RPMI7951 (cell line): ENCODE results near the gene SH3BP4. TPM values are rescaled to one million over a fixed set of nuclear protein-coding genes. Genes with fewer than 3 reads are reported as not detected.

Experiments
- DNase-seq: peaks from one replicate; pipeline ENCODE4 v3.0.0-alpha.2; 2012; ENCODE audit warnings: low read depth
- total RNA-seq: library from RNA; depleted of rRNA; stranded (reverse); fragments of >200 nt; shearing (Covaris generic); gene quantifications from 2 replicates; pipeline ENCODE4 v1.2.3, GENCODE V29; 2014

Gene SH3BP4
- total RNA-seq, 1 experiment from 2014 or later: 86.6 TPM

DNA sequence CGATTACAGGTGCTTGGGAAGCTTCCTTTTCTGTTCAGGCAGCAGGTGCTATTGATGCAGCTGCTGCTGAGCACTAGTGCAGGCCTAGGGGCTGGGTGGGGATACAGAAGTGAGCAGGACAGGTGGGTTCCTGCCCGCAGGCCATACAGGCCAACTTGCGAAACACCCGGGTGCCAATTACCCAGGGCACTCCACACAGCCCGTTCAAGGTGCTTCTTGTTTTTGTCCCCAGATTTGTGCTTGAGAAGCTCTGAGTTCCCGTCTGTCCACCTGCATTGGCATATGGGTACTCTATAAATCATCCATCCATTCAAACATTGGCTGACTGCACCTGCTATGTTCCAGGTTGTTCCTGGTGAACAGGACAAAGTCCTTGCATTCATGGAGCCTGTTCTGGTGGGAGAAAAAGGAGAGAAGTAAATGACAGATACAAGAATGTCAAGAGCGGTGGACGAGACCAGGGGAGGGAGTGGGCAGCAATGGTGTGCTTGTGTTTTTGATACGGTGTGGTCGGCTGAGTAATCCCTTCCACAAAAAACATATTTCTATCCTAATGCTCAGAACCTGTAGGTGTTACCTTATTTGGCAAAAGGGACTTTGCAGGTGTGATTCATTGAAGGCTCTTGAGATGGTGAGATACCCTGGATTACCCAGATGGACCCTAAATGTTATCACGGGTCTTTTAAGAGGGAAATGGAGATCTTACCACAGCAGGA lies 31.4 kb downstream of the SH3BP4 start:
- no peak for DNase-seq

DNA sequence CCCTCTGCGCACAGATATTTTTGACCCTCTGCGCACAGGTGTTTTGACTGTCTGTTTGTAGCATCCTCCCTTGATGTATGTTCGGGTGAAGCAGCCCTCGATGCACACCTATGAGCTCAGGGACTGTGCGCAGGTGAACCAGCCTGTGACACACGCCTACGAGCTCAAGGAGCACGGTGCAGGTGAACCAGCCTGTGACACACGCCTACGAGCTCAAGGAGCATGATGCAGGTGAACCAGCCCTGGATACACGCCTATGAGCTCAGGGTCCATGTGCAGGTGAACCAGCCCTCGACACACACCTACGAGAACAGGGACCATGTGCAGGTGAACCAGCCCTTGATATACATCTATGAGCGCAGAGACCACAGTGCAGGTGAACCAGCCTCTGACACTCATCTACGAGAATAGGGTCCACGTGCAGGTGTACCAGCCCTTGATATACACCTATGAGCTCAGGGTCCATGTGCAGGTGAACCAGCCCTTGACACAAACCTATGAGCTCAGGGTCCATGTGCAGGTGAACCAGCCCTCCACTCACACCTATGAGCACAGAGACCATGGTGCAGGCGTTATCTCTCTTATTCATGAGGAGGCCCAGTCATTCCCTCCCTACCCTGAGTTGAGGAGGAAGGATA lies 33.9 kb downstream of the SH3BP4 start:
- no peak for DNase-seq

DNA sequence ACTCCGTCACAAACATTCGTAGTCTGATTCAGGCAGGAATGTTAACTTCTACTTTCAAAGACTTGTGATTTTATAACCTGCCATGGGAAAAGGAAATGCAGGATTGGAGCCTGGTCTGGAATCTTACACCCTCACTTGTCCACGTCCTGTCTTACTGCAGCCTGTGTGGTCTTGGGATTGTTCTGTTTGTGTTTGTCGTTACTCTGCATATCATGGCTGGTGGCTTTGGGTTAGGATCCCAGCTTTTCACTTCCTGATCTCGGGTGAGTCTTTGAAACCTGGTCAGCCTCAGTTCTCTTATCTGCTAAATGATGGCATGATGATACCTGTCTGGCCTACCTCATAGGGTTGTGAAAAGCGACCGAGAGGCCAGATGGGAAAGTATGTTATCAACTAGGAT lies 34.6 kb downstream of the SH3BP4 start:
- DNase-seq: no peak

DNA sequence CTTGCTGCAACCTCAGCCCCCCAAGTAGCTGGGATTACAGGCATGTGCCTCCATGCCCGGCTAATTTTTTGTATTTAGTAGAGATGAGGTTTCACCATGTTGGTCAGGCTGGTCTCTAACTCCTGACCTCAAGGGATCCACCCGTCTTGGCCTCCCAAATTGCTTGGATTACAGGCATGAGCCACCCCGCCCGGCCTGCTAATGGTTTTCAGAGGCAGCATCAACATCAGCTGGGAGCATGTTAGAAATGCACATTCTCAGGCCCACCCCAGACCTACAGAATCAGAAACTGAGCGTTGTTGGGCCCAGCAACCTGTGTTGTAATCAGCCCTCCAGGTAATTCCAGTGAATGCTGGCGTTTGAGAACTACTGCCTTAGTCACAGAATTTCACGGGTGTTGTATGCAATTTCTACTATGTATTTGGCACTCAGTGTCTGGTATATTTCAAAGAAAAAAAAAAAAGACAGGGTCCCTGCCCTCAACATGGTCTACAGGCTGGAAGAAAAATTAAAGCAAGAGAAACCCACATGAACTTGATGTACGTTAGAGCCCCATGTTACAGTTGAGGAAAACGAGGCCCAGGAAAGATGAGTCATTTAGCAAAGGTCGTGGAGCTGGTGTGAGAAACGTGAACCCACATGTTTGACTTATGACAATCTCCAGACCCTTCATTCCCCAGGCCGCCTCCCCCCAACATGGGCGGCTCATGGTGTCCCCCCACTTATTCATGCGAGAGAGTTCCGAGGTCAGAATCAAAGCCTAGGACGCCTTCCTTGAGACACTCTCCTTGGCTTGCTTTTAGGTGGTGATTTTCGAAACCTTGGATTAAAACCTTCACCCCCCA lies 35.3 kb downstream of the SH3BP4 start:
- no peak for DNase-seq

DNA sequence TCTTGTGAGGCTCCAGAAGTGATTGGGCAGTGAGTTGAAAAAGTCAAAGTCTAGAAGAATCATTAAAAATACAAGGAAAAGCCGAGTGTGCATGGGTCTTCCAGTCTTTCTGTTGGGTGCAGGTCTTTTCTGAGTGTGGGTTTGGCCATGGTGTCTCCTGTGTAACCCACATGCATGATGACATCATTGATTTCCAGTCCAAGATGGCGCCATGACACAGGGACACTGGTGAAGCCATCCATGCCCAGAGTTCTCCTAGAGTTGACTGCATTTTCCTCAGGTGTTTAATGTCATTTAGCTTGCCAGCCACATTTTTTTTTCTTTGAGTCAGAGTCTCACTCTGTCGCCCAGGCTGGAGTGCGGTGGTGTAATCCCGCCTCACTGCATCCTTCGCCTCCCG lies 35.9 kb downstream of the SH3BP4 start:
- DNase-seq: no peak

DNA sequence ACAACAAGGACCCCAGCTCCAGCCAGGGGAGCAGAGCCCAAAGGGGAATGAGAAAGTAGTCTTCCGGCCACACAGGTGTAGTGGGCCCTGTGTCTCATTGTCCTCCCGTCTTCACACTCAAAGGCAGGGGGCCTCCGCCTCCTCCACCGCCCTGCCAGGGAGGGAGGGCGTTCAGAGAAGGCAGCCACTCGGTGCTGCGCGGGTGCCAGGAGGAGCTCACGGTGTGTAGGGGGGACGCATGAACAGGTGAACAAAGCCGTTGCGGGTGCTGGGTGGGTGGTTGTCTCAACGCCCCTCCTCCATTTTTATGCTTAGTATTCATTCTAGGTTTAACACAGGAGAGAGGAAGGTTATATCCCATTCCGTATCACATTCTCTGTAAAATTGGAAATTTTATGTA lies 36.7 kb downstream of the SH3BP4 start:
- no peak for DNase-seq

DNA sequence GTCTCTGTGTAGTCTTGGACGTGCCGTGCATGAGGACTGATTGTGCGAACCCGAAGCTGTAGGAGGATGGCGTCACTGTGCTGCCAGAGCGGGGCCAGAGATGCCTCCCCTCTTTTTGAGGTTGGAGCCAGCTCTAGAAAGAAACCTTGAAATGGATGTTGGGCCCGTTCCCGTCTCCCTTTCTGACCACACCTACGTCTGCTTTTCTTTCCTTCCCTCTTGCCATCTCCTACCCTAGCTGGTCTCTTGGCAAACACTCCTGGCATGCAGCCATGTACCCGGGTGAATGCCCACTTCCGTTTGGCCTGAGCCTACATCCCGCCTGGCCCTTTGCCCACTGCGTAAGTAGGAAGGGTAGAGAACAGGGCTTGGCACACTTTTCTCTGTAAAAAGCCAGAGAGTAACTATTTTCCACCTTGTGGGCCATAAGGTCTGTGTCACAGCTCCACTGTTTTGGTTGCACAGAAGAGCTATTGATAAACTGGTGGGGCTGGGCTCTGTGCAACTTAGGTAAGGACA lies 37.4 kb downstream of the SH3BP4 start:
- DNase-seq: peak; percentile 74

DNA sequence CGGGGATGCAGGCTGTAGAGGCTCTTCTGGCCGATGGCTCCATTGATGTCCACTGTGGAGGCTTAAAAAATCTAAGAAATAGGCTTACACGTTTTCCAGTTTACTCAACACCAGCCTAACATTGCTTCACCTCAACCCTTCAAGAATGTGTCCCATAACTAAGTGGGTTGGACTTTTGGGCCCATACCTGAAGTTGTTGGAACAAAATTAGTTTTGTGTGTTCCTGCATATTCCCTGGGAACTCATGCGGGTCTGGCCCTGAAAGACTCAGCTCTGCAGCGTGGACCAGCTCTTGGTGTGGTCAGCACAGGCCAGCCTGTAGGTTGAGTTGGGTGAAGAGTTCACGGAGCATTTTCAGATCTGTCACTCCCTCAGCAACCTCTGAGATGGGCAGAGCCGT lies 38.5 kb downstream of the SH3BP4 start:
- DNase-seq: no peak

DNA sequence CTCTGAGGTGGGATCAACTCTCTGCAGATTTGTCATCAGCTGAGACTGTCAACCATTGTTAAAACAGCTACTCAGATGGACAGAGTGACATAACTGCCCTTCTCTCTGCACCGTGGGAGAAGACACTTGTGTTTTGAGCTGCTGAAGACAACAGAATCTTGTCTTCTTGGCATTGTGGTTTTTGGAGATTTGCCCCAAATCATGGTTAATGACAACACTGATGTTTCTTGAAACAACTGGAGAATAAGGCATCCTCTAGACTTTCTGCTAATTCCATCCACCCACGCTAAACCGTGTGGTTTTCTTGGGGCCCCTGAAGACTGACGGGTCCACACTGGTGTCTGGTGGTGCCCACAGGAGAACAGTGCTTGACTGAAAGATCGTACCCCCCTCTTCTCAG lies 39.5 kb downstream of the SH3BP4 start:
- DNase-seq: peak; percentile 54

DNA sequence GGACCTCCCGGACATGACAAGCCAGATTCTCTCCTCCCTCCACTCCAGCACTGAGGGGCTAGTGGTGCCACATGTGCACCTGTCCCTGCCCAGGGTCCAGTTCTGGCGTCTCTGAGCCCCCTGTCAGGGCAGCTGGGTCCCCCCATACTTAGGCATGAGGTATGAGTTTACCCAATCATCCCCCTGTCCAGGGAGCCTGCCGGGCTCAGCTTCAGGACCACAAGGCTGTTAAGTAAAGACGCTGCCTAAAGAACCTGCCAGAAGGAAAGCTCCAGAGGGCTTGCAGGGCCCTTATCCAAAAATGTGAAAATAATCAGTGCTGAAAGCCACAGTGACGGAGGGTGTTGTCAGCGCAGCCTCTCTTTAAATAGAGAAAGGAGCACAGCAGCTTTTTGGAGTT lies 40.0 kb downstream of the SH3BP4 start:
- DNase-seq: no peak

DNA sequence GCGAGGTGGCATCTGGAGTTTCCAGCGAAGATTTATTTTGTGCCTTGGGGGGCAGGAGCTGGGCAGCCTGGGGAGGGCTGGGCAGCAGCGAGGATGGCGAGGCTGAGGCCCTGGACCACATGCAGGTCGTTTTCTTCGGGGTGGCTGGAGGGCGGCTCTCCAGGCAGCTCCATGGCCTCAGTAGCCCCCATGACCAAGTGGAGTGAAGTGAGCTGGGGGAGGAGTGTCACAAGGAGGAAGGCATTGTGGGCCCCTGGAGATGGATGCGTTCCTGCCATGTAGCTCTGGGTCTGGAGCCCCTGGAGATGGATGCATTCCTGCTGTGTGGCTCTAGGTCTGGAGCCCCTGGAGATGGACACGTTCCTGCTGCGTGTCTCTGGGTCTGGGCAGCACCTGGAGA lies 40.4 kb downstream of the SH3BP4 start:
- no peak for DNase-seq

DNA sequence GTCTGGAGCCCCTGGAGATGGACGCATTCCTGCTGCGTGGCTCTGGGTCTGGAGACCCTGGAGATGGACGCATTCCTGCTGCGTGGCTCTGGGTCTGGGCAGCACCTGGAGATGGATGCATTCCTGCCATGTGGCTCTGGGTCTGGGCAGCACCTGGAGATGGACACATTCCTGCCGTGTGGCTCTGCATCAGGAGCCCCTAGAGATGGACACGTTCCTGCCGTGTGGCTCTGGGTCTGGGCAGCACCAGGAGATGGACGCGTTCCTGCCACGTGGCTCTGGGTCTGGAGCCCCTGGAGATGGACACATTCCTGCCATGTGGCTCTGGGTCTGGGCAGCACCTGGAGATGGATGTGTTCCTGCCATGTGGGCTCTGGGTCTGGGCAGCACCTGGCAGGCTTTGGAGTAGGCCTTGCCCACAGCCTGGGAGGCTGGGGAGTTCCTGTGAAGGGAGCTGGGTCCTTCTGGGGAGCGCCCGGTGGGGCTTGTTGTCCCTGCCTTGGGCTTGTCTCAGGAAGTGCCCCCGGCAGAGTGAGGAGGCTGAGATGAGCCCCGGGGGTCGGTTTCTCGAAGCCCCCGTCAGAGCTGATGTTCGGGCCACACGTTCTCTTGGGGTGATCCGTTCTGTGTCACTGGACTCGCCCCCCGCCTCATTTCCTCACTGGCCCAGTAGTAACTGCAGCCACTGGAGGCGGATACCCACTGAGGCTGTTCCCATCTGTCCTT lies 41.0 kb downstream of the SH3BP4 start:
- no peak for DNase-seq

DNA sequence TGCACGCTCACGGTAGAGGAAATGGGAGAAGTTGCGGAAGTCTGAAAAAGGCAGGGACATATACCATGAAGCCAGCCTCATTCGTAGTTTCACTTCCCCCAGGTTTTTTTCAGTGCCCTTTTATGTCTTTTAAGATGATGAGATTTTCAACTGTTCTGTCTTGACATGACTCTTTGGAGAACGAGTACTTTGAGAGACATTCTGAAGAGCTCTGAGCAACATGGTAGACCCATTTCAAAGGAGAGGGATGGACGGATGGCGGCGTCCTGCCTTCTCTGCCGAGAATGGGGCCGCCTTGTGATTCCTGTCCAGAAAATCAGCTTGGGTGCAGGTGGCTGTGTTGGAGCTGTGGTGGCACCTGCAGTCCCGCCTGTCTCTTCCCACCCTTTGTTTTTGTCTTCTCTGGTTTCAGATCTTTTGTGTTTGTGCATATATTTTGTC lies 41.7 kb downstream of the SH3BP4 start:
- no peak for DNase-seq

DNA sequence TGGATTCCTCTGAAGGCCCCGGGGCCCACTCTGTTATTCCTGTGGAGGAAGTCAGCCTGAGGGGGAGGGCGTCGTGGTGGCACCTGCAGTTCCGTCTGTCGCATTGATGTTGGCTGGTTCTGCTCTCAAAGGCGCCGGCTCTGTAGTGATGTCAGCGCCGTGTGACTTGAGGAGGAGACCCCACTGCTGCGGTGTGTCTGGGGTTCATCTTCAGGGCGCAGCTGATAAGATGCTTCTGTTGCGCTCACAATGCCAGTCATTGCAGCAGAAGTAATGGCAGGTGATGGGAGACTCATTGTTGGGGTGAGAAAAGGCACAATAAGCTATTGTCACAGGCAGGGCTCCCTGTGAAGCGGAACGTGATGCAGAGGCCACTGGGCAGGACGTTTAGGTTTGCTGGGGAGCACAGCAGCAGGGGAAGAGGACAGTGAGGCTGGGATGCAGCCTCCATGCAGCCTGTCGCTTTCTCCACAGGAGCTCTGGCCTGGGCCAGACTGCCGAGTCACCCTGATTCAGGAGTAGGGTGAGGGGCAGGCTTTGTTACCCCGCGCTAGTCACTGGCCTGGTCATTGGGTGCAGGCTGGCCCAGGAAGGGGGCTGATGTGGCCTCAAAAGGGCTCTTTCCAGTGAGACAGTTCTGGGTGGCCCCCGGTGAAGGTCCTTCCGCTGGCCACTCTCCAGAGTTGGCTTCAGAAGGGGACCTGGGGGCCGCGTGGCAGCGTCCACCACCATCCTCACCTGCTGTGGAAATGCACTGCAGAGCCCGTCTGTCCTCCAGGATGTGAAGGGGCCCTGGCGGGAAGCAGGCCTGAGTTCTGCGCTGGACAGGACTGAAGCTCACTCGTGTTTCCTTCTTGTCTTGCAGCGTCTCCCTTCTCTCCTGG lies 42.9 kb downstream of the SH3BP4 start:
- no peak for DNase-seq

DNA sequence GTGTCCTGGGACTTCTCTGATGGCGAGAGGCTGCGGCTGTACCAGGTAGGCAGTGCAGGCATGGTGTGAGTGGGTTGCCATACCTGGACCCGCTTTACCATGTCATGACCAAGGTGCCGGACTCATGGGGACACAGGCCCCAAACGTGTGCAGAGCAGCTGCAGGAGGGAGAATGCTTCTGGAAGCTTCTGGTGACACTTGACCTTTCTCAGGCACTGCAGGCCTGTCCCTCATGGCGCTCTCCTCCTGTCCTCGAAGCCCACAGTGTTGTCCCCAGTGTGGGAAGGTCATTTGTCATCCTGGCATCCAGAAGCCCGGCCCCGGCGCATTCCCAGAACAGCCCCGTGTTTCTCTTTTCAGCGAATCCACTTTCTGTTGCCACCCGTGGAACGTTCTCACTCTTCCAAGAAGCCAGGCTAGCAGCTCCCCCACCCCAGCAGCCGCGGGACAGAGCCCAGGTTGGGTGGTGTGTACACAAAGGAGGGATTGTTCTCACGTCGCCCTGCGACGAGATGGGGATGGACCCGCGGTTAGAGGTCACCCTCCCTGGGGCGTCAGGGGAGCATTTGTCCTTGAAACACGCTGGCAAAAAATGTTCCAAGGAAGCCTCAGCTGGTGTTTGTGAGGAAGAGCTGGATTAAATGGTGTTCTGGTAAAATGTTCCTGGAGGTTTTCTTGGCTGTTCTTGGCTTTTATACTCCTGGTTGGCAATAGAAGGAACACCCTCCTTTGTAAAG lies 43.7 kb downstream of the SH3BP4 start:
- DNase-seq: peak; percentile 83

DNA sequence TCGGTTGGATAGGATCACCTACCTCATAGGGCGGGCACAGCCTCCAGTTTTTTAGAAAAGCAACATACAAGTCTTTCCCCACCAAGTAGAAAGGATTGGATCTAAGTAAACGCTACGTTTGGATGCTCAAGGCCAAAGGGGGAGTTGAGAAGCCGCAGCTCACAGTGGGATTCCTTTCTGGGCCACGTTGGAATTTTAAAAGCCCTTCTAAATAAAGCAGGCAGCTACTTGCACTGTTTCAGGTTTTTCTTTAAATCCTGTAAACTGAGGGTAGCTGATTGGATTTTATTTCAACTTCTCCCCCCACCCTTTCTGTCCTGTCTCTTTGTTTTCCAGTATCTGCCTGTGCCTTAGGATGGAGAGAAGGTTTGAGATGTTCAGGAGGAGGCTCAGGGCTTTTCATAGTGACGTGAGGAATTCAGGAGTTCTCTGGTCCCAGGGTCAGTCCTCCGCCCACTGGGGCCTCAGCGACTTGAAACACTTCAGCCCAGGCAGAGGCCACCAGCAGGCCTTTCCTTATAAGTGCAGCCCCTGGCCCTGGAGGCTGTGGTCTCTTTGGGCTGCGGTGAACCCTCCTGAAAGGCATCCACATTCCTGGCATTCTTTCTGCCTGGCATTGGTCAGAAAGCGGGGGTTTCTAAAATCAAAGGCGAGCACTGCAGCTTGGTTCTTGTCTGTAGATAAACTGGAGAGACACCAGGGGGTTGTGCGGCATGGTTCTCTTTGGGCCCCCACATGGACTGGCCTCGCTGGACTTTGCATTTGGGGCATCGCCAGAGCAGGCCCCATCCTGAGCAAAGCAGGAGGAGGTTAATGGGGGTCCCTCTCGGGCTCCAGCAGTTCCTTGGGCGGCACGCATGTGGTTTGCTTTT lies 44.5 kb downstream of the SH3BP4 start:
- peak; percentile 98 for DNase-seq

DNA sequence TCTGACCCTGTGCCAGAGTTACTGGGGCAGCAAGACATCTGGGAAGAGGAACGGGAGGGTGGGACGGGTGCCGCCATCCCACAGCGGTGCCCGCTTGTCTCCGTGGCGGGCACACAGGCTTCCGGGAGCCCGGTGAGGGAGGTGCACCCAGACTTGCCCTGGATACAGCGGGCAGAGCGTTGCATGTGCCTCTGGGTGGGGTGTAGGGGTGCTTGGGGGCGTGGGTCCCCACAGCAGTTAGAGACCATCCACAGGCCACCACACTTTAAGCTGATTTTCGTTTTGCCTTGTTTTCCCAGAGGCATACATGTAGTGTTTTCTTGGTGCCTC lies 45.1 kb downstream of the SH3BP4 start:
- no peak for DNase-seq

DNA sequence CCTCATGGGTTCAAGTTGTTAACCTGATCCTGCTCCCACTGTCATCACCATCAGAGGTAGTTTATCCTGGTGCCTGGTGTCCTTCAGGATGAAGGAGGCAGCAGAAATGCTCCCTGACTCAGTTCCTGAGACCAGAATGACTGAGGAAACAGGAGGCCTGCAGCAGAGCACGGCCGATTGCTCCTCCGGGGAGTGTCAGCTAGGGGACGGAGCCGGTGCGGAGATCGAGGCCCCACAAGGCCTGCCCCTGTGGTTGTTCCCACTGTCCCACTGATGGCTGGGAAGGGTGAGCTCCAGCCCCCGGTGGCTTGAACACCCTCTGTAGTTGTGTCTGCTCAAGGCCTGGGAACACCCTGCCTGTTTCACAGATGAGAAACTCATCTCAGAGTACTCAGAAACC lies 45.6 kb downstream of the SH3BP4 start:
- DNase-seq: no peak
